WERI-Rb-1 (cell line): Measurements from ENCODE around the gene EPN3.

Source experiments
- DNase-seq: peaks from one replicate; pipeline ENCODE4 v3.0.0-alpha.2; 2020
- H3K27ac ChIP-seq: fragments of 250-450 bp; sonication (Bioruptor Pico); 2 replicates; pipeline ENCODE4 v1.5.1; 2020; ENCODE audit warnings: mild to moderate bottlenecking, moderate library complexity
- H3K27me3 ChIP-seq: fragments of 250-450 bp; sonication (Bioruptor Pico); 2 replicates; pipeline ENCODE4 v1.5.1; 2021; ENCODE audit warnings: mild to moderate bottlenecking, low read depth, moderate library complexity; ENCODE audit not compliant: insufficient read depth, severe bottlenecking
- H3K36me3 ChIP-seq: fragments of 250-450 bp; sonication (Bioruptor Pico); 2 replicates; pipeline ENCODE4 v1.5.1; 2020; ENCODE audit warnings: mild to moderate bottlenecking, moderate library complexity
- H3K4me3 ChIP-seq: 2 replicates; pipeline ENCODE4 v1.5.1; 2011; ENCODE audit warnings: low read depth, mild to moderate bottlenecking, control low read depth, low read length
- H3K9me3 ChIP-seq: fragments of 250-450 bp; sonication (Bioruptor Pico); 2 replicates; pipeline ENCODE4 v1.5.1; 2021; ENCODE audit warnings: mild to moderate bottlenecking, moderate library complexity; ENCODE audit not compliant: severe bottlenecking
- TF ChIP-seq, protein P1 (sequence below): IDR thresholded peaks from 2 replicates; pipeline ENCODE4 v1.5.1; 2011; ENCODE audit warnings: low read depth, mild to moderate bottlenecking, control low read depth, inconsistent platforms, low read length

EPN3 gene

GRCh38 chr17:50531428-50532025 lies 1.0 kb upstream of the EPN3 start:
- Histone ChIP-seq H3K27me3 (no peaks in the 10 kb centered on the region), H3K9me3 (no peaks in the 10 kb centered on the region), H3K4me3 (no peak overlapping the region), H3K36me3 (no peaks in the 10 kb centered on the region), H3K27ac (no peak overlapping the region)
- DNase-seq, result no peak
- TF ChIP-seq, protein P1, sequence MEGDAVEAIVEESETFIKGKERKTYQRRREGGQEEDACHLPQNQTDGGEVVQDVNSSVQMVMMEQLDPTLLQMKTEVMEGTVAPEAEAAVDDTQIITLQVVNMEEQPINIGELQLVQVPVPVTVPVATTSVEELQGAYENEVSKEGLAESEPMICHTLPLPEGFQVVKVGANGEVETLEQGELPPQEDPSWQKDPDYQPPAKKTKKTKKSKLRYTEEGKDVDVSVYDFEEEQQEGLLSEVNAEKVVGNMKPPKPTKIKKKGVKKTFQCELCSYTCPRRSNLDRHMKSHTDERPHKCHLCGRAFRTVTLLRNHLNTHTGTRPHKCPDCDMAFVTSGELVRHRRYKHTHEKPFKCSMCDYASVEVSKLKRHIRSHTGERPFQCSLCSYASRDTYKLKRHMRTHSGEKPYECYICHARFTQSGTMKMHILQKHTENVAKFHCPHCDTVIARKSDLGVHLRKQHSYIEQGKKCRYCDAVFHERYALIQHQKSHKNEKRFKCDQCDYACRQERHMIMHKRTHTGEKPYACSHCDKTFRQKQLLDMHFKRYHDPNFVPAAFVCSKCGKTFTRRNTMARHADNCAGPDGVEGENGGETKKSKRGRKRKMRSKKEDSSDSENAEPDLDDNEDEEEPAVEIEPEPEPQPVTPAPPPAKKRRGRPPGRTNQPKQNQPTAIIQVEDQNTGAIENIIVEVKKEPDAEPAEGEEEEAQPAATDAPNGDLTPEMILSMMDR, result no peak

DNA sequence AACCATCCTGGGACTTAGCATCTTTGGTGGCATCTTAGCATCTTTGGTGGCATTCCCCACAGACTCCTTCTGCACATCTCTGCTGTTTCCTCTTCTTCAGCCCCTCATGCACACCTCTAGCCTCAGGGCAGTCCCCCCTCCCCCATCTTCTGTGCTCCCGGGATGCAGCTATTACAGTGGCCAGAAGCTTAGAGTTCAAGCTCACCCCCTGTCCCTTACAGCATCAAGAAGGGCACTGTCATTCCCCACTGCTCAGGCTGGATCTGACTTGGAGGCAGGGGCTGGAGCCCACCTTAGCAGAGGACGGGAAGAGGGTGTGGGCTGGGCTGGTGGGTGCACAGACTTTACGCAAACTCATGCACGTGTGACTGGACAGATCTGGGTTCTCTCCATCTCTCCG lies 650 bp downstream of the EPN3 start:
- TF ChIP-seq, protein P1, result no peak
- H3K36me3 ChIP-seq, result no peaks in the 10 kb centered on the region
- H3K9me3 ChIP-seq, result no peaks in the 10 kb centered on the region
- H3K4me3 ChIP-seq, result no peak overlapping the region
- DNase-seq, result no peak
- H3K27me3 ChIP-seq, result no peaks in the 10 kb centered on the region
- H3K27ac ChIP-seq, result no peak overlapping the region

DNA sequence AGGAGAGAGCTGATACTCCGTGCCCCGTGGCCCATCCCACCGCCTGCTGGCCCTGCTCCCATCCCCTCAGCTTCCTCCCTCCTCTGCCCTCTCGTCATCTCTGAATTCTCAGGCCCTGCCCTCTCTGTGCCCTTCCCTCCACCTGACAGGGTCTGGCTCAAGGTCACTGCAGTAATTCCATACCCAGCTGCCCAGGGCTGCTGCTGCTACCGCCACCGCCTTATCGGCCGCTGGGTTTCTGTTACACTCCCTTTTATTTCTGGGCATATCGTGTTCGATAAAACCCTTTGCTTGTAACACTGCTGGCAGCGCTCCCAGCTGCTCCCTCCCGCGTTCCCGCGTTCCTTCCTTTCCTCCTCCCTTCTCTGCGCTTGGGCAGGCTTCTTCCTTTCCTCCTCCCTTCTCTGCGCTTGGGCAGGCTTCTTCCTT lies 1.2 kb downstream of the EPN3 start:
- no peaks in the 10 kb centered on the region for H3K27me3 ChIP-seq
- no peaks in the 10 kb centered on the region for H3K9me3 ChIP-seq
- no peak overlapping the region for H3K27ac ChIP-seq
- no peak overlapping the region for H3K4me3 ChIP-seq
- TF ChIP-seq, protein P1, result no peak
- no peak for DNase-seq
- H3K36me3 ChIP-seq, result no peaks in the 10 kb centered on the region

GRCh38 chr17:50534222-50534978 lies 1.9 kb downstream of the EPN3 start:
- TF ChIP-seq, protein P1, result no peak
- no peaks in the 10 kb centered on the region for H3K9me3 ChIP-seq
- no peaks in the 10 kb centered on the region for H3K27me3 ChIP-seq
- no peak for DNase-seq
- H3K27ac ChIP-seq, result no peak overlapping the region
- H3K36me3 ChIP-seq, result no peaks in the 10 kb centered on the region
- no peak overlapping the region for H3K4me3 ChIP-seq

DNA sequence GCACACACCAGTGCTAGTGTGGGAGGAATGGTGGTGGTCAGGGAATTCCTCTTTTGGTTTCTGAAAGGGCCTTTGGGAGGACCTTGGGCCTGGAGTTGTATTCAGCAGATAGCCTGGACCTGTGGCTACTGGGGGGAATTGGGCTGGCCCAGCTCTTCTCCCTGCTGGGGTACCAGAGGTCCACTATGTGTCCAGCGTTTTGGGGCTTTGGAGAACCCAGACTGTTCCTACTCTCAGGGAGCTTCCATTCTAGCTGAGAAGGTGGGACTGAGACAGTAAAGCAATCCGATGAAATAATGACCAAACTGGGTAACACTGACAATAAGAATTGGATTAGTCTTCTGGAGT lies 2.4 kb downstream of the EPN3 start:
- TF ChIP-seq, protein P1, result no peak
- Histone ChIP-seq H3K27me3 (no peaks in the 10 kb centered on the region), H3K9me3 (no peaks in the 10 kb centered on the region), H3K27ac (no peak overlapping the region), H3K4me3 (no peak overlapping the region), H3K36me3 (no peaks in the 10 kb centered on the region)
- DNase-seq, result no peak
